Activated T-helper 1 cell treated with Interleukin-2 at 50 U/mL for 16 hours (primary cell): Measurements from ENCODE around the gene NDC1.

Experiments
- DNase-seq: peaks from one replicate; pipeline ENCODE4 v3.0.0-alpha.2; 2020; ENCODE audit warnings: low read depth

NDC1 gene

DNA sequence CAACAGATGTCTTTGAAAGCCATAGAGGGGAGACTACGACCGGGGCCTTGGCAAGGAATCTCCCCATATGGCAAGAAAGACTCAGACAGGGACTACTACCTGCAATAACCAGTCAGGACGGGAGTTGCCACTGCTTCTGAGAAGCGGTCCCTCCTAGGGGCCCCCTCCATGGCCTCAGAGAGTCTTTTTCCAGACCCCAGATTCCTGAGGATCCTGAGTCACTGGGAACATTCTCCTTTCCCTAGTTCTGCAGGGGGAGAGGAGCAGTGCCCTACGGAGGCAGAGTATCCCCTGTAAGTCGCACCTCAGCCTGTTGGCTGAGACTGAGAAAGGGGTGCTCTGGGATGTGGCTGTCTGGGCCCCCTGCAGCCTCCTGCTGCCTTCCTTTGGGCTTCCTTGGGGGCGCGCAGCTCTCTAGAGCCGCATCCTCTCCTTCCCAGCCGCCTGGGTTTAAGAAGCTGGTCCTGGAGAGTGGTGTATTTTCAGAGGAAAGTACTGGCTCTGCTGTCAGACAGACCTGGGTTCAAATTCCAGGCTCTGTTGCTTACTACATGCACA is 107.0 kb downstream of the NDC1 start:
- no peak for DNase-seq

DNA sequence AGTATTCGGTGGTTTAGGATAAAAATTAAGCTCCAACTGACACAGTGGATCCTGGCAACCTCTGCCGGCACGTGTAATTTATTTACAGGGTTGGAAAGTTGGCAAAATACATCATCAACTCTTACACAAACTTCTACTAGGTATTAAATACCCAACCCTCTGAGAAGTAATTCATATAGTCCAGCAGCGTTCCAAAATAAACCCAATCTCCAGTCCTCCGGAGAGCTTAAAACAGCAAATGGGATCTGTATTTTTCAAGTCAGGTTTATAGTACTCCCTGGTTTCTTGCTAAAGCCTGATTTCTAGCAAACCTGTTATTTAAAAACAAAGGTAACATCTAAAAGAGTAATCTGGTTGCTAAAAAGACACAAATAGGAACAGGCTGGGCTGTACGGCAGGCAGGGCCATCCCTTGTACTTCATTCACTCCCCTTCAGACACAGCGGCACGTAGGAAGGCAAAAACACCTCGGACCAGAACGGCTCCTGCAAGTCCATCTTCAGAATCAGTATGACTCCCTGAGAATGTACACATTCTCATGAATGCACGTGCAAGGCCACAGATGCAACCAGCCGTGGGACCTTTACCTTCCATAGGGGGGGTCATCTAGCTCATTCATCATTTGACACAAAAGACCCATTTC is 107.8 kb downstream of the NDC1 start:
- DNase-seq = no peak

DNA sequence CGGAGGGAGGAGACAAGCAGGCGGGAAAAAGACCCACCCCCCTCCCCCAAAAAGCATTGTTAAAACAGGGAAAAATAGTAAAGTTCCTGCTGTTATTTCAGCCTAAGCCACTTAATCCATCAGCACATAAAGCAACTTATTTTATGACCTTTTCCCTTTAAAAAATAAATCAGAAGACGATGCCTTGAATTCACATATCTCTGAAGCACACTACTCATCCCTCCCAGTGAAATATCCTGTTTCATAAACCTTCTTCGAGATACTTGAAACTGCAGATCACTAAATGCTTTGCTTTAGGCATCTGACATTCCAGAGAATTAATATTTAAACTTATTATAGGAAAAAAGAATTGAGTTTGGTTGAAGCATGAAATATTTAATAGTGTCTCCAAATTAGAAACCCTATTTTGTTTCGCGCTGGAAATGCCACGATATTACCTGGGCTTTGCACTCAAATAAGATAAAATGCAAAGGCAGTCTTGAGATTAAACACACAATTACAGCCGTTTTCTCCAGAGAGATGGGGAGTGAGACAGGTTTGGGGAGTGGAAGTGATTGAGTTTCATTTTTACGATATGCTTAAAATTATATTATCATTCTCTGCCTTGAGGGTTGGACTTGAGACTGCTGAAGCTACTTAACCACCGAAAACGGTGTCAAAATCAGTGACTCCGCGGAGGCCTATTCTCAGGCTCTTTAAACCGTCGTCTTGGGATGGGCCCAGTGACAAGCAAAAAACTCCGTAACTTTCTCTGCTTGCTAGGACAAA is 108.5 kb downstream of the NDC1 start:
- no peak for DNase-seq

DNA sequence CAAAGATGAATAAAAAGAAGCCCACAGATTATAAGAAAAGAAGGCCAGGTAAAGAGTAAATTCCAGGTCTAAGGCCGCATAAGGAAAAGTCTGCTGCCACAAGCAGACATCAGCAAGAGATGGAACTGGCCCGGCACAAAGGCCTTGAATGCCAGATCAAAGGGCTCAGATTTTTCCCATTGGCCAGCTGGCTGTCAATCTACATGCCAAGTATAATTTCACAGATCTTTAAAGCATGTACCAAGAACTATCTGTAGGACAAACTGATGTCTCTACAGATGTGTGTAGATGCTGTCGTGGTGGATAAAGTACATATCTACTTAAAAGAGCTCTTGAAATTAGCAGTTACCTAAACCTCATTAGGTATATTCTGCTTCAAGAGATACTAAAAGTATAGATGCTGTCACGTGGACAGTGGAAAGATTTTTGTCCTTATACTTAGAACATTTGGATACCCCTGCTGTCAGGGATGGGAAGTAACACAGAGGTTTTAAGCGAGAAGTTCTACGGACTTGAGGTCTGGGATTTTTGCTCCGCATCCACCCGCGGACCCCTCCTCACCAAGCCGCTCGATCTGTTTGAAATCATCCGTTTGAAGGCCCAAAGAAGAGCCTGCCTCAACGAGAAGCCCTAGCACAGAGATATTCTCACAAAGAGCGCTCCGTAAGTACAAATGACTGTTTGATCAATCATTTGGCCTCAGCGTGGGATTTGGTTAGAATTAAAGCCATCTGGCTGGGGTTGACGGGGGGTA is 109.2 kb downstream of the NDC1 start:
- DNase-seq = no peak

DNA sequence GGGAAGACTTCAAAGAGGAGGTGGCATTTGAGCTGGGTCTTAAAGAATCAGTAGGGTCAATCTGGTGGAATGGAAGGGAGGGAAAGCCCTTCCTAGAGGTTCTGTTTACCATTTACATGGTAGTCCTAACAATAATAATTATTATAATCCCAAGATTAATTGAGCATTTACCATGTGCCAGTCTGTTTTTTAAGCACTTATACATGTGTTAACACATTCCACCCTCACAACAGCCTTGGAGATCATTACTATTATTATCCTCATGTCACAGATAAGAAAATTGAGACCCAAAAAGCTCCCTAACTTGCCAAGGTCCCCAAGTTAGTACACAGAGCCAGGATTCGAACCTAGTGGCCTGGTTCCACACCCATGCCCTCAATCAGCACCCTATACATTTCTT is 109.9 kb downstream of the NDC1 start:
- DNase-seq = no peak

DNA sequence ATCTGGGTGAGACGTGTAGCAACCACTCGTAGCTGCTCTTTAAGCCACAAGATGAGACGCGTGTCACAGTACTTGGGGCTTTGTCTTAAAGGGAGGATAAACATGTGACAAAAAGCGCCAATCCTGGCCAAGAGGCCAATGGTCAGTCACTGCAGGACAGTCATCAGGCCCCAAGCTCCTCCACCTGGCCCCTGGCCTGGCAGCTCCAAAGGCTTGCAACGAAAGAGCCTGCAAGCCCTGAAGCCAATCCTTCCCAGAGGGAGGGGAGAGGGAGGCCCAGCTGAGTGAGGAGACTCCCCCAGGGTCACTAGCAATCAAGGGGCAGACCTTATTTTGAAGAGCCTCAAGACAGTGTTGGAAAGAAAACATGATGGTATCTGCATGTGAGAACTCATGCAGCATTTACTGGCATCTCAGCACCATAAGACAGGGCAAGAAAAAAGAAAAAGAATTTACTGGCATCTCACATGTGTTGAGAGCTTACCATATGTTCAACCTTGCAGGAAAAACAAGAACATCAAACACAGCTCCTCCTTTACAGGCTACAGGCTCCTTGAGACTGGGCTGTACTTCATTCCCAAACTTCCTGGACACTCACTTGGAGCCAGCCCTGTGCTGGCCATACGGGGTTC is 110.5 kb downstream of the NDC1 start:
- no peak for DNase-seq

DNA sequence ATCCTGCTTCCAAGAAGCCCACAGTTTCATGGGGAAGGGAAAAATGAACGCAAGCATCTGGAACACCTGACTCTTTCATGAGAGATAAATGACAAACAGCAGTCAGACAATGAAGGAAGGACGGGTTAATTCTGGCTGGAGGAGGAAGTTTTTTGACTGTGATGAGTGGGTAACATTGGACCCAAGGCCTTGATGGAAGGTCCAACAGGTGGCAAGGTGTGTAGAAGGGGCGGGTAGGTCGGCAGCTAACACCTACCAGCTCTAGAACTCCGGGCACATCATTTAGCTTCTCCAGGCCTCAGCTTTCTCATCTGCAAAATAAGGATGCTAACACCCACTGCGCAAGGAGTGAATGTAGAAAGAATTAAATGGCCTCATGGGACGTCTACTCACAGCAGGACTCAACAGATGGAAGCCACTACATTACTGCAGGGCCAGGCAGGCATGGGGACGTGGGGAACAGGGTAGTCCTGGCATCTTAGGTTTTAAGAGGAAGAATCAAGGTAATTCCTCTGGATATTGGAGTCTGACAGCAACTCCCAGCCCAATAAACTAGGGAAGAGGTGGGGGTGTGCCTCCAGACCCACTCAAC is 112.0 kb downstream of the NDC1 start:
- DNase-seq = no peak

DNA sequence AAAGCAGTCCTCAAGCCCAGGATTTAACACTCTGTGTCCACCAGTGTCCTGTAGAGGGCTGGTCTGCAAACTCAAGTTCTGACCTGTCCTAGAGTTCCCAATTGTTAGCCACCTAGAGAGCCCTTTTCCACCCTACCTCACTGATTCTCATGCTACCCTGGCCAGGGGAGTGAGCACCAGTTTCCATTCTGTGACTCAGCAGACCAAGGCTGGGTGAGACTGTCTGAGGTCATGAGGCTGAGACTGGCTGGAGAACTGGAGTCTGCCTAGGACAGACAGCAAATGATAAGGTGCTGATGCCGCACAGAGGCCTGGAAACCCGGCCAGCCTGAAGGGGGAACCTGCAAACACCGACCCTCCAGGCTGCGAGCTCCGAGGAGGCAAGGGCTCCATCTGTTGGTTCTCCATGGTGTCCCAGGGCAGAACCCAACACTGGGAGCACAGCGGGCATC is 112.8 kb downstream of the NDC1 start:
- DNase-seq = no peak

DNA sequence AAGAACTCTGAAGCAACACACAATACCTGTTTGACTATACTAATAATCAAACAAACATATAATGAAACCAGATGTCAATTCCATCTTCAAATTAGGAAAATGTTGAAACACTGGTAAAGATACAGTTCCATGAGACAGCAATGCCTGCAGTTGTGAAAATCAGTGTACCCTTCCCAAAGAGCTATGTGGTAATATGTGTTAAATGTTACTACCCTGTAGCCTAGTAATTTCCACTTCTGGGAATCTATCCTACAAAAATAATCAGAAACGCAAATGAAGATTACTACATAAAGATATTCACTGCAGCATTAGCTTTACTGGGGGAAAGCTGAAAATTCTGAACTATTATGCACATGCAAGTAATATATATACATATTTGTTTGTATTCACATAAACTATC is 116.1 kb downstream of the NDC1 start:
- no peak for DNase-seq

DNA sequence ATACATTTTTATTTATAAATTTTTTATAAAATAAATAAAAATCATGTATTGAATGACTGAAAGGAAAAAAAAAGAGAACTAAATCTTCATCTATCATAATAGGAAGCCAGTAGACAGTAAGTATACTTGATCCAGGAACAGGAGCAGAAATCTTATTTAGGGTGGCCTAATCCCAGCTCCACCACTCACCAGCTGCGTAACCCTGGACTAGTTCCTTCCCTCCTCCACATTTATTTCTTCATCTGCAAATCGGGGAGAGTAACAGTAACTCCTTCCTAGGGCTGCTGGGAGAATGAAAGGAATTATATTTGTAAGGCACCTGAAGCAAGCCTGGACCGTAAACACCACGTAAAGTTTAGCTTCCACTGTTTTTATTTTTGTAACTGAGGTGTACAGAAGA is 117.0 kb downstream of the NDC1 start:
- no peak for DNase-seq

DNA sequence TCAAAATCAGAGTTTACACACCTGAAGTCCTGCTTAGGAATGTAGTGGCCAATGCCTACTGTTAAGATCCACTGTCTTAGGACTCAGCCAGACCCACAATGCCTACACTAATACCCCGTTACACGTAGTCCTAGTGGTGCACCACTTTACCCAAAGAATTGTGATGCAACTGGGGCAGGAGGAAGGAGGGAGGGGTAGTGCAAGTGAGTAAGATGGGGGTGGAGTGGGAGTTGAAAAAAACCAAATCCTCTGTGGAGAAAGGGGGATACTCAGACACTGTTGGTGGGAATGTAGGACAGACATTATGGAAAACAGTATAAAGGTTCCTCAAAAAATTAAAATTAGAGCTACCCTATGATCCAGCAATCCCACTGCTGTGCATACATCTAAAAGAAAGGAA is 118.6 kb downstream of the NDC1 start:
- no peak for DNase-seq

DNA sequence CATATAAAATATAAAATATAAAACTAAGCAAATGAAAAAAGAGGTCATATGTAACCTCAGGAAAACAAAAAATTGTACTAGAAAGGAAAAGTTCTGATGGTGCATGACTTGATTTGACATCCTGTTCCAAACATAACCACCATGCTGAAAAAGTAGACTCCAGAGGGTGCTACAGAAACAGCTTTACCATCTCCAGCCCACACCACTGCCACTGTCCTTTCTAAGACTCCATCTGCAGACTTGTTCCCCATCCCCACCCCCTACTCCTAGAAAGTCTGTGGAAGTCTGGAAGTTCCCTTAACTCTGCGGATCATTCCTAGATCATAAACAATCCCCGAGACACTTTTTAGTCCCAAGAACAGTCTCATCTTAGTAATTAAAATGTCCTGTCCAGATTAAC is 119.7 kb downstream of the NDC1 start:
- DNase-seq = no peak

DNA sequence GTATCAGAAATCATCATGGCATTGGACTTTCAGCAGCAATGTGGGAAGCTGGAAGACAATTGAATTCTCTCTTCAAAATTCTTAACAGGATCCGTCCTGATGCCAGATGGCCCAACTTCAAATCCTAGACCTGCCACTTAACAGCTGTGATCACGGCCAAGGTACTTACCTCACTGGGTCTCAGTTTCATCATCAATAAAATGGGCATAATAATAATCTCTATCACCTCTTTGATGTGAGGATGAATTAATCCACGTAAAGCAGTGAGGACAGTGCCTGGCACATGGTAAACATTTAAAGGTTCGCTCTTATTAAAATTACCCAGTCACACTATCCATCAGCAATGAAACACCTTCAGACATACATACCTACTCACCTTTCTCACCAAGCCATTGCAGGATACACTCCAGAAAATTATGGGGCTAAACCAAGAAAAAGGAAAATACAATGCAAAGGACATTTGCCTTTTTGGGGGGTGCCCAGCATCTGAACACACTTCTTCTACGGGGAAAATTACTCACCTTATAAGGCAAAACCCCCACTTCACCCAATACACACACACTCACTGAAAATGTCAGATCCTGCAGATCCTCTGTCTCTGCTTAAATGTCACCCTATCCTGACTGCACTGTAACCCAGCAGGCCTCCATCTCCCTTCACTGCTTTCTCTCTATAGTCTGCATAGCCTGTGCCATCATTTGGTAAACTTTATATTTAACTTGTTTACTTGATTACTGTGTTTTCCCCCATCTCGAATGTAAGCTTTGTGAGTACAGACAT is 120.9 kb downstream of the NDC1 start:
- DNase-seq = no peak

DNA sequence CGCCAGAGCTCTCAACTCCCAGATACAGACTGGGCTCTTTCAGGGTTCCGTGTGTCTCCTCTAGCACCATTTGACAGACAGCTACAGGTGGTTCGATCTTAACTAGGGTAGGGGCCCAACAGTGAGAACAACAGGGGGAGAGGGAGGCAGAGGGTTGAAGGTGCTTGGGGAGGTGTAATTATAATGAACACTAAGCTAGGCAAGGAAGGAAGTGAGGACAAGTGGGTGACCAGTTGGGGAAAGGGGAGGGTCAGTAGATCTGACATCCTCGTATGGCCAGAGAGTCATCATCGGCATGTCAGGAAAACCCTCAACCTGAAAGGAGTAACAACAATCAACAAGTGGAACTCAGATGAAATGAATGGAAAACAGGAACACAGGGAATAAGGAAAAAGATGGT is 121.9 kb downstream of the NDC1 start:
- no peak for DNase-seq

DNA sequence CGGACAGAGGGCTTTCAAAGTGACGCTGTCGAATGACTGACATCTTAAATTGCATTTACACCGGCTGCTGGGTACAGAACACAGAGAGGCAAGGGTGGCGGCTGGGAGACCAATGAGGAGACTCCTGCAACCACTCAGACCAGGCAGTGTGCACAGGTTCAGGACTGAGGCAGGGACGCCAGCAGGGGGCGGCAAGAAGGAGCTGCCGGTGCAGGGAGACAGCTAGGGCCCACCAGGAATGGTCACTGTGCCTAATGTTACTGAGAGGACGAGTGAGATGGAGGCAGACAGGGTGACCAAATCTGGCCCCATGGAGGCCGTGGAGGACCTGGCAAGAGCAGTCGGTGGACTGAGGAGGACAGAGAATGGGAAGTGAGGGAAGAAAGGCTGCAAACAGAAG is 122.6 kb downstream of the NDC1 start:
- no peak for DNase-seq
